ENCODE measurements around the gene AKAP1. TPM values are rescaled to one million over a fixed set of nuclear protein-coding genes. Genes with fewer than 3 reads are reported as not detected.

Gene AKAP1, protein sequence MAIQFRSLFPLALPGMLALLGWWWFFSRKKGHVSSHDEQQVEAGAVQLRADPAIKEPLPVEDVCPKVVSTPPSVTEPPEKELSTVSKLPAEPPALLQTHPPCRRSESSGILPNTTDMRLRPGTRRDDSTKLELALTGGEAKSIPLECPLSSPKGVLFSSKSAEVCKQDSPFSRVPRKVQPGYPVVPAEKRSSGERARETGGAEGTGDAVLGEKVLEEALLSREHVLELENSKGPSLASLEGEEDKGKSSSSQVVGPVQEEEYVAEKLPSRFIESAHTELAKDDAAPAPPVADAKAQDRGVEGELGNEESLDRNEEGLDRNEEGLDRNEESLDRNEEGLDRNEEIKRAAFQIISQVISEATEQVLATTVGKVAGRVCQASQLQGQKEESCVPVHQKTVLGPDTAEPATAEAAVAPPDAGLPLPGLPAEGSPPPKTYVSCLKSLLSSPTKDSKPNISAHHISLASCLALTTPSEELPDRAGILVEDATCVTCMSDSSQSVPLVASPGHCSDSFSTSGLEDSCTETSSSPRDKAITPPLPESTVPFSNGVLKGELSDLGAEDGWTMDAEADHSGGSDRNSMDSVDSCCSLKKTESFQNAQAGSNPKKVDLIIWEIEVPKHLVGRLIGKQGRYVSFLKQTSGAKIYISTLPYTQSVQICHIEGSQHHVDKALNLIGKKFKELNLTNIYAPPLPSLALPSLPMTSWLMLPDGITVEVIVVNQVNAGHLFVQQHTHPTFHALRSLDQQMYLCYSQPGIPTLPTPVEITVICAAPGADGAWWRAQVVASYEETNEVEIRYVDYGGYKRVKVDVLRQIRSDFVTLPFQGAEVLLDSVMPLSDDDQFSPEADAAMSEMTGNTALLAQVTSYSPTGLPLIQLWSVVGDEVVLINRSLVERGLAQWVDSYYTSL
- 10 to 100 TPM; 20.0 to 45.2 (median 34.1) TPM for total RNA-seq
- 10 to 100 TPM; 21.5 to 30.4 TPM for polyA plus RNA-seq
- long read RNA-seq, donor 1, transcript AKAP1-202 (11 exons, 3,970 nt) = major isoform, 6 of 81 reads
- long read RNA-seq, donor 1, partial matches to known transcripts = 59 of 81 reads
- long read RNA-seq, donor 1, other reads (novel, unspliced or antisense) = 16 of 81 reads
- long read RNA-seq, donor 2, partial matches to known transcripts = 6 of 8 reads
- long read RNA-seq, donor 2, other reads (novel, unspliced or antisense) = 0 of 8 reads
- long read RNA-seq, donor 3, transcript AKAP1-202 (11 exons, 3,970 nt) = major isoform, 90 of 116 reads
- long read RNA-seq, donor 3, partial matches to known transcripts = 10 of 116 reads
- long read RNA-seq, donor 3, other reads (novel, unspliced or antisense) = 16 of 116 reads

- H3K36me3 ChIP-seq = no peaks in the 10 kb centered on the region
- no peaks in the 10 kb centered on the region for H3K27me3 ChIP-seq
- DNase-seq = peak; percentile 96 to 98 (median 97)
- peak within 1 kb of the TSS; percentile 72 to 89 for H3K27ac ChIP-seq
- H3K4me1 ChIP-seq (ENCODE audit: insufficient read depth) = peaks cover 4% of the 10 kb centered on the region
- intact Hi-C loops (cut with DNase I) = no loop called here
- 0 to 1% (median 0%) methylated on average over 18 to 85 of the region's 85 CpGs for WGBS, 3 donors
- no peaks in the 10 kb centered on the region for H3K9me3 ChIP-seq
- TF ChIP-seq CTCF (IDR thresholded peaks at IDR 0.05) (peak in 1 of 3 donors; percentile 72), POLR2A (IDR thresholded peaks at IDR 0.05) (peak; percentile 91), EP300 (IDR thresholded peaks at IDR 0.05) (no peak)
- H3K4me3 ChIP-seq = peak within 1 kb of the TSS; percentile 94
These were observed at the start of gene AKAP1 for GRCh38 chr17:57084802-57085447. Gene AKAP1, plus strand, starts transcription at chr17:57085246. Its CDS starts 20,219 bp downstream, at chr17:57105465.

- no peaks in the 10 kb centered on the region for H3K9me3 ChIP-seq
- no peak for TF ChIP-seq CTCF (IDR thresholded peaks at IDR 0.05)
- no peak for TF ChIP-seq POLR2A (IDR thresholded peaks at IDR 0.05)
- TF ChIP-seq EP300 (IDR thresholded peaks at IDR 0.05) = no peak
- 45 to 62% (median 52%) methylated on average over 4 of the region's 4 CpGs for WGBS, 3 donors
- H3K4me3 ChIP-seq = no peak overlapping the region
- H3K4me1 ChIP-seq (ENCODE audit: insufficient read depth) = peaks cover 1% of the 10 kb centered on the region
- no peaks in the 10 kb centered on the region for H3K27me3 ChIP-seq
- no peak for DNase-seq
- no peak overlapping the region for H3K27ac ChIP-seq
- intact Hi-C loops (cut with DNase I) = no loop called here
- H3K36me3 ChIP-seq = no peaks in the 10 kb centered on the region
These were observed 49.0 kb upstream of the AKAP1 start for GRCh38 chr17:57035971-57036481.

GRCh38 chr17:57037411-57037810 is 47.6 kb upstream of the AKAP1 start:
- intact Hi-C loops (cut with DNase I) = no loop called here
- TF ChIP-seq EP300 (IDR thresholded peaks at IDR 0.05) (no peak), CTCF (IDR thresholded peaks at IDR 0.05) (no peak), POLR2A (IDR thresholded peaks at IDR 0.05) (no peak)
- H3K27ac ChIP-seq = no peak overlapping the region
- H3K4me1 ChIP-seq (ENCODE audit: insufficient read depth) = peaks cover 1% of the 10 kb centered on the region
- H3K27me3 ChIP-seq = no peaks in the 10 kb centered on the region
- H3K9me3 ChIP-seq = no peaks in the 10 kb centered on the region
- 36 to 46% (median 42%) methylated on average over 1 of the region's 1 CpG for WGBS, 3 donors
- H3K4me3 ChIP-seq = no peak overlapping the region
- DNase-seq = no peak
- no peaks in the 10 kb centered on the region for H3K36me3 ChIP-seq

Measured in ovary (tissue), 10 donors.